Measurements from ENCODE around the gene SPAG9. TPM values are rescaled to one million over a fixed set of nuclear protein-coding genes. Genes with fewer than 3 reads are reported as not detected.
A peak's percentile ranks its signal among the peaks of the same experiment; 100 is the strongest.

SPAG9 gene
- total RNA-seq, 1 experiment from 2014 or later = 54.3 TPM

- Histone ChIP-seq H3K14ac (ENCODE audit: insufficient read depth, low read length) (no peak overlapping the region), H2AFZ (ENCODE audit: low read length) (no peak overlapping the region), H2BK120ac (ENCODE audit: low read depth, low read length, poor library complexity, severe bottlenecking) (no peak overlapping the region), H2BK5ac (ENCODE audit: insufficient read length, low read length) (no peak overlapping the region), H2BK20ac (ENCODE audit: low read depth, low read length, poor library complexity, severe bottlenecking) (no peak overlapping the region), H3K23ac (ENCODE audit: insufficient read length, low read depth, low read length) (no peak overlapping the region), H2BK15ac (ENCODE audit: low read depth, low read length) (no peak overlapping the region), H3K18ac (ENCODE audit: insufficient read length, low read depth, low read length) (no peak overlapping the region), H3K79me2 (ENCODE audit: insufficient read depth, low read length) (no peaks in the 10 kb centered on the region), H3K4me2 (ENCODE audit: insufficient read depth, insufficient read length, low read length) (no peak overlapping the region), H3K27me3 (ENCODE audit: insufficient read depth, low read length) (no peaks in the 10 kb centered on the region), H3K9ac (ENCODE audit: extremely low read depth, insufficient read length, low read length) (no peak overlapping the region), H3K4ac (ENCODE audit: low read depth, low read length) (no peak overlapping the region), H3K4me1 (ENCODE audit: insufficient read depth, low read length) (no peaks in the 10 kb centered on the region), H3T11ph (ENCODE audit: low read length) (no peak overlapping the region), H3K9me3 (ENCODE audit: control insufficient read depth, low read depth, low read length) (no peaks in the 10 kb centered on the region), H2BK12ac (ENCODE audit: insufficient read length, low read depth, low read length) (no peak overlapping the region), H3K79me1 (ENCODE audit: insufficient read depth, low read depth, low read length, poor library complexity, severe bottlenecking) (no peaks in the 10 kb centered on the region), H4K5ac (ENCODE audit: insufficient read length, low read depth, low read length) (no peak overlapping the region), H3K23me2 (ENCODE audit: insufficient read length, low read depth, low read length, poor library complexity, severe bottlenecking) (no peaks in the 10 kb centered on the region), H4K8ac (replicated peaks; ENCODE audit: insufficient read length, low read depth, low read length) (no peak overlapping the region), H4K91ac (ENCODE audit: insufficient read length, low read depth, low read length) (no peak overlapping the region), H2AK5ac (ENCODE audit: insufficient read length, low read length) (no peak overlapping the region), H4K20me1 (ENCODE audit: control insufficient read depth, insufficient read depth, insufficient read length) (no peaks in the 10 kb centered on the region), H3K56ac (ENCODE audit: insufficient read length, low read depth, low read length) (no peak overlapping the region), H3K27ac (ENCODE audit: insufficient read length, low read depth, low read length) (no peak overlapping the region)
- H3K4me3 Mint-ChIP-seq = no peak overlapping the region
- no peaks in the 10 kb centered on the region for H3K27me3 Mint-ChIP-seq (ENCODE audit: low read depth)
- no peaks in the 10 kb centered on the region for H3K9me3 Mint-ChIP-seq
- no peak for DNase-seq
- H3K36me3 Mint-ChIP-seq (ENCODE audit: insufficient read depth in 1 of 3, low read depth in 3 of 3) = peaks cover 0 to 3% (median 0%) of the 10 kb centered on the region in 3 experiments; a peak in 2 of 7 replicates
- no CpG with 5 or more reads among the region's 2 CpGs for WGBS (ENCODE audit: extremely low coverage, insufficient read length, low lambda C conversion rate)
- H3K4me1 Mint-ChIP-seq = peaks cover 16 to 18% of the 10 kb centered on the region in 2 experiments
- 0 out of 7 replicates have a peak overlapping the region, but pooled peaks of 1 of the 3 experiments have one; percentile 76 for H3K27ac Mint-ChIP-seq
- TF ChIP-seq CTCF (conservative IDR thresholded peaks at IDR 0.05) = no peak
Measured at GRCh38 chr17:50959341-50959740, 161.3 kb downstream of the SPAG9 start.

Data from H9 (cell line).